ENCODE measurements around the gene TMEM101.
"Not testable (repeated sequence)": the region's sequence is repeated elsewhere in the genome, so short reads cannot be mapped to it uniquely, and the experiment has no call there.

TMEM101 gene

GRCh38 chr17:44014437-44015172 lies at the start of gene TMEM101:
TMEM101 (minus strand) TSS chr17:44014963; CDS start chr17:44014952, 11 bp downstream.
- peak; percentile 78 to 86 for DNase-seq

GRCh38 chr17:44063704-44064639 lies 49.2 kb upstream of the TMEM101 start:
- DNase-seq: no peak

- no peak for DNase-seq
Observed at GRCh38 chr17:44062871-44063270, 48.1 kb upstream of the TMEM101 start.

GRCh38 chr17:44061446-44061845 lies 46.7 kb upstream of the TMEM101 start:
- DNase-seq: no peak

GRCh38 chr17:44059101-44059892 lies 44.5 kb upstream of the TMEM101 start:
- no peak for DNase-seq

GRCh38 chr17:44053125-44053872 lies 38.5 kb upstream of the TMEM101 start:
- DNase-seq: no peak

GRCh38 chr17:44049294-44050060 lies 34.7 kb upstream of the TMEM101 start:
- no peak for DNase-seq

- DNase-seq: not testable (repeated sequence)
Observed at GRCh38 chr17:44046893-44047292, 32.1 kb upstream of the TMEM101 start.

- no peak for DNase-seq
Observed at GRCh38 chr17:44045486-44045885, 30.7 kb upstream of the TMEM101 start.

GRCh38 chr17:44044071-44044470 lies 29.3 kb upstream of the TMEM101 start:
- DNase-seq: no peak

- no peak for DNase-seq
Observed at GRCh38 chr17:44043272-44043696, 28.5 kb upstream of the TMEM101 start.

GRCh38 chr17:44039829-44040635 lies 25.3 kb upstream of the TMEM101 start:
- no peak for DNase-seq

- DNase-seq: no peak
Observed at GRCh38 chr17:44038604-44039011, 23.8 kb upstream of the TMEM101 start.

- DNase-seq: no peak
Observed at GRCh38 chr17:44037471-44037870, 22.7 kb upstream of the TMEM101 start.

GRCh38 chr17:44034688-44035087 lies 19.9 kb upstream of the TMEM101 start:
- DNase-seq: not testable (repeated sequence)

- no peak for DNase-seq
Observed at GRCh38 chr17:44033861-44034408, 19.2 kb upstream of the TMEM101 start.

- DNase-seq: no peak
Observed at GRCh38 chr17:44030482-44030881, 15.7 kb upstream of the TMEM101 start.

GRCh38 chr17:44029736-44030135 lies 15.0 kb upstream of the TMEM101 start:
- no peak for DNase-seq

- DNase-seq: no peak
Observed at GRCh38 chr17:44024853-44025252, 10.1 kb upstream of the TMEM101 start.

- DNase-seq: no peak
Observed at GRCh38 chr17:44024271-44024663, 9.5 kb upstream of the TMEM101 start.
